Measurements from ENCODE around the gene KIFC3. TPM values are rescaled to one million over a fixed set of nuclear protein-coding genes. Genes with fewer than 3 reads are reported as not detected.

KIFC3 gene
- total and polyA plus RNA-seq, 2 of the 13 experiments (the other 11 are each of a cell fraction or from before 2014, with no cell fraction given), result 42.1 to 45.3 TPM

DNA sequence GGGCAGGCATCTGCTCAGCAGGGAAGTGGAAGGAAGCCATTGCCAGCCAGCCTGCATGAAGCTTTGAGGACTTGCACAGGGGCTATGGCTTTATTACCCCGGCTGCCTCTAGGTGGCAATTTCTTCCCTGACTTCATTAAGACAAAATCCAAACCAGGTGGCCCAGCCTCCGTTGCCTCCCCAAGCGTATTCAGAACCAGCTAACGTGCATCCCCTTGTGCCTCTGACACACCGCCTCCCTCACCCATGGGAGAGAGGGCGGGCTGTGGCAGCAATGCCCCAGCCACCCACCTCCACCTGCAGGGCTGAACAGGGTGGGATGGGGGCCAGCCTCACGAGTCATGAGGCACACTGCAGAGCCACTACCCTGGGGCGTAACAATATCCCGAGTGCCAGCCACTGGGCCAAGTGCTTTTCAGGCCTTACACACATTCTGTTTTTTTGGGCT is 6.8 kb downstream of the KIFC3 start:
- Histone ChIP-seq H3K36me3 (replicated peaks in 1 of 2; ENCODE audit: control insufficient read depth in 1 of 2, insufficient read depth in 2 of 2, low read length in 2 of 2) (peaks cover 25 to 32% of the 10 kb centered on the region in 2 experiments), H3K4me2 (ENCODE audit: low read depth, low read length) (peak overlapping the region; percentile 20; the same call in 1 of the 2 replicates), H3K27ac (ENCODE audit: extremely low read length, insufficient read depth, low read length) (no peak overlapping the region), H3K9ac (ENCODE audit: insufficient read depth, low read depth, low read length) (no peak overlapping the region), H4K20me1 (ENCODE audit: insufficient read depth, low read length) (no peaks in the 10 kb centered on the region; the same call in 1 of the 2 replicates), H3K9me3 (ENCODE audit: low read length) (no peaks in the 10 kb centered on the region), H3K4me1 (ENCODE audit: insufficient read depth, low read length) (peaks cover 67% of the 10 kb centered on the region), H3K79me2 (ENCODE audit: insufficient read depth, low read length) (peaks cover 28% of the 10 kb centered on the region), H2AFZ (ENCODE audit: low read length) (no peak overlapping the region), H3K4me3 (replicated peaks in 1 of 3; ENCODE audit: insufficient read depth in 1 of 3, low read depth in 2 of 3, low read length in 3 of 3) (no peak overlapping the region; a peak in 1 of 6 replicates), H3K27me3 (ENCODE audit: control insufficient read depth in 1 of 2, insufficient read depth in 2 of 2, low read length in 2 of 2) (no peaks in the 10 kb centered on the region)
- DNase-seq (ENCODE audit: low spot score) (peak; percentile 73), FAIRE-seq (peak; percentile 90), ATAC-seq (peak; percentile 3; the same call in 1 of the 3 replicates)
- in situ Hi-C loops (cut with HindIII; ENCODE audit: extremely low pct_ligation_motif_present, low pct_unique_long_range_greater_than_20kb) (no loop called here), intact Hi-C loops (cut with micrococcal nuclease; ENCODE audit: unreplicated experiment) (loop anchor here (5.0 kb wide), 2 partner anchors 47 to 207 kb away; partner anchors contain the start of genes USB1 and ZNF319)
- 78% methylated on average over 9 of the region's 9 CpGs for WGBS (ENCODE audit: low lambda C conversion rate)
- BruUV-seq (replicated peaks), result no TSS peak
- POLR2A ChIA-PET, result interaction anchor here (1.0 to 12.4 kb wide), 4 partner anchors 10 to 67 kb away, joined by 3 to 141 read pairs (median 6); no protein-coding TSS in a partner anchor
- CTCF ChIA-PET (ENCODE audit: low intra/inter-chr PET ratio, low total read pairs), result no interaction called here
- 0 out of 2 replicates have a peak, but pooled peaks have one; percentile 34 for TF ChIP-seq KMT2A (CRISPR knock-in tag; IDR thresholded peaks at IDR 0.05)
- TF ChIP-seq CSRNP2 (CRISPR knock-in tag; conservative IDR thresholded peaks at IDR 0.05; ENCODE audit: low read depth), result no peak
- no peak for TF ChIP-seq DR1 (CRISPR knock-in tag; IDR thresholded peaks at IDR 0.05)
- TF ChIP-seq, protein P1, sequence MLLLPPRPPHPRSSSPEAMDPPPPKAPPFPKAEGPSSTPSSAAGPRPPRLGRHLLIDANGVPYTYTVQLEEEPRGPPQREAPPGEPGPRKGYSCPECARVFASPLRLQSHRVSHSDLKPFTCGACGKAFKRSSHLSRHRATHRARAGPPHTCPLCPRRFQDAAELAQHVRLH (CRISPR knock-in tag; IDR thresholded peaks at IDR 0.05; ENCODE audit: borderline replicate concordance, low read depth), result no peak
- peak; percentile 42; the same call in 1 of the 2 replicates for TF ChIP-seq TBX2 (CRISPR knock-in tag; IDR thresholded peaks at IDR 0.05; ENCODE audit: borderline replicate concordance)
- TF ChIP-seq PITX1 (CRISPR knock-in tag; IDR thresholded peaks at IDR 0.05), result 0 out of 2 replicates have a peak, but pooled peaks have one; percentile 20
- TF ChIP-seq FOSL2 (CRISPR knock-in tag; IDR thresholded peaks at IDR 0.05), result 0 out of 2 replicates have a peak, but pooled peaks have one; percentile 25
- peak; percentile 76 for TF ChIP-seq RAD21 (CRISPR knock-in tag; IDR thresholded peaks at IDR 0.05)
- TF ChIP-seq ZBTB46 (CRISPR knock-in tag; IDR thresholded peaks at IDR 0.05; ENCODE audit: borderline replicate concordance), result no peak
- TF ChIP-seq ZFX (CRISPR knock-in tag; IDR thresholded peaks at IDR 0.05; ENCODE audit: low read depth), result peak; percentile 35; the same call in 1 of the 2 replicates
- no peak for TF ChIP-seq CENPBD1 (CRISPR knock-in tag; IDR thresholded peaks at IDR 0.05; ENCODE audit: borderline replicate concordance, low read depth)
- TF ChIP-seq HOXA9 (CRISPR knock-in tag; IDR thresholded peaks at IDR 0.05; ENCODE audit: borderline replicate concordance), result no peak
- 0 out of 2 replicates have a peak, but pooled peaks have one; percentile 12 for TF ChIP-seq THAP9 (CRISPR knock-in tag; IDR thresholded peaks at IDR 0.05; ENCODE audit: borderline replicate concordance)
- peak; percentile 97 for TF ChIP-seq ZBTB38 (CRISPR knock-in tag; IDR thresholded peaks at IDR 0.05)
- TF ChIP-seq ZNF746 (CRISPR knock-in tag; IDR thresholded peaks at IDR 0.05), result no peak
- TF ChIP-seq HNRNPL (IDR thresholded peaks at IDR 0.05; ENCODE audit: low read depth, low read length), result peak; percentile 78; the same call in 1 of the 2 replicates

All from HepG2 (cell line).